Measurements from ENCODE around the gene SCN1A.

- TF ChIP-seq CTCF (IDR thresholded peaks at IDR 0.05) (no peak), POLR2AphosphoS5 (IDR thresholded peaks at IDR 0.05) (no peak), POLR2A (IDR thresholded peaks at IDR 0.05) (no peak), EP300 (IDR thresholded peaks at IDR 0.05) (no peak)
Measured at GRCh38 chr2:166144071-166144470, 16.3 kb upstream of the SCN1A start.

Data from sigmoid colon (tissue), 4 donors.